ENCODE data around the gene IMPDH2. TPM values are rescaled to one million over a fixed set of nuclear protein-coding genes. Genes with fewer than 3 reads are reported as not detected.
A peak's percentile ranks its signal among the peaks of the same experiment; 100 is the strongest.

IMPDH2 gene
- total and polyA plus RNA-seq, 2 donors (not counting 1 experiment from before 2014, with no cell fraction given) = 187 to 448 TPM

- TF ChIP-seq CTCF (conservative IDR thresholded peaks at IDR 0.05 in 1 of 2, IDR thresholded peaks at IDR 0.05 in 1 of 2; ENCODE audit: low read depth in 1 of 2, low read length in 2 of 2) (peak; percentile 53 to 65), EZH2 (IDR thresholded peaks at IDR 0.05; ENCODE audit: low read length, missing control alignments) (no peak)
- no peaks in the 10 kb centered on the region for H3K27me3 ChIP-seq (ENCODE audit: control insufficient read depth, insufficient read depth, low read length)
- no peak overlapping the region for H3K4me3 ChIP-seq (replicated peaks in 1 of 4; ENCODE audit: control extremely low read depth in 1 of 4, insufficient read depth in 1 of 4, low read depth in 3 of 4, low read length in 4 of 4)
- no peak overlapping the region for H3K4me2 ChIP-seq (ENCODE audit: extremely low read depth, insufficient read depth, low read length)
- no peak overlapping the region for H2AFZ ChIP-seq (ENCODE audit: low read length)
- no peak overlapping the region for H3K9ac ChIP-seq (ENCODE audit: insufficient read depth, low read length)
- H3K4me1 ChIP-seq (ENCODE audit: control insufficient read depth, extremely low read depth, insufficient read depth, low read length) = peaks cover 4% of the 10 kb centered on the region
- peaks cover 37% of the 10 kb centered on the region for H3K36me3 ChIP-seq (ENCODE audit: control insufficient read depth, insufficient read depth, low read length)
- H3K27ac ChIP-seq (ENCODE audit: insufficient read depth, low read length) = no peak overlapping the region
- H3K9me3 ChIP-seq (ENCODE audit: control insufficient read depth, insufficient read depth, low read depth, low read length) = no peaks in the 10 kb centered on the region
- peaks cover 36% of the 10 kb centered on the region for H3K79me2 ChIP-seq (ENCODE audit: control insufficient read depth, insufficient read depth, low read length)
- DNase-seq (ENCODE audit: low read depth in 2 of 2) = no peak
- H4K20me1 ChIP-seq (ENCODE audit: control insufficient read depth, extremely low read depth, insufficient read depth, low read length) = no peaks in the 10 kb centered on the region
Observed at GRCh38 chr3:49013738-49014660, 15.2 kb downstream of the IMPDH2 start.

DNA sequence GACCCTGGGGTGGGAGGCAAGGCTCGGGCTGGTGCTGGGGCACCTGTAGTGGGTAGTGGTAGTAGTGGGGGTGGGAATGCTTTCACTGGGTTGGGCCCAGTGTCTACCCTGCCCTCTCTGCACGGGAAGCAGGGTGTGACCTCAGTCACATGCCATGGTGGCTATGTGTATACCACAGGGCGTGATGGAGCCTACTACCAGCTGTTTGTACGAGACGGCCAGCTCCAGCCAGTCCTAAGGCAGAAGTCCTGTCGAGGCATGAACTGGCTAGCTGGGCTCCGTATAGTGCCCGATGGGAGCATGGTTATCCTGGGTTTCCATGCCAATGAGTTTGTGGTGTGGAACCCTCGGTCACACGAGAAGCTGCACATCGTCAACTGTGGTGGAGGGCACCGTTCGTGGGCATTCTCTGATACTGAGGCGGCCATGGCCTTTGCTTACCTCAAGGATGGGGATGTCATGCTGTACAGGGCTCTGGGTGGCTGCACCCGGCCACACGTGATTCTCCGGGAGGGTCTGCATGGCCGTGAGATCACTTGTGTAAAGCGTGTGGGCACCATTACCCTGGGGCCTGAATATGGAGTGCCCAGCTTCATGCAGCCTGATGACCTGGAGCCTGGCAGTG lies 16.0 kb downstream of the IMPDH2 start:
- Histone ChIP-seq H3K27ac (ENCODE audit: insufficient read depth, low read length) (no peak overlapping the region), H3K27me3 (ENCODE audit: control insufficient read depth, insufficient read depth, low read length) (no peaks in the 10 kb centered on the region), H4K20me1 (ENCODE audit: control insufficient read depth, extremely low read depth, insufficient read depth, low read length) (no peaks in the 10 kb centered on the region), H3K79me2 (ENCODE audit: control insufficient read depth, insufficient read depth, low read length) (peaks cover 40% of the 10 kb centered on the region), H3K4me3 (replicated peaks in 1 of 4; ENCODE audit: control extremely low read depth in 1 of 4, insufficient read depth in 1 of 4, low read depth in 3 of 4, low read length in 4 of 4) (no peak overlapping the region), H3K36me3 (ENCODE audit: control insufficient read depth, insufficient read depth, low read length) (peaks cover 37% of the 10 kb centered on the region), H3K4me1 (ENCODE audit: control insufficient read depth, extremely low read depth, insufficient read depth, low read length) (peaks cover 6% of the 10 kb centered on the region), H2AFZ (ENCODE audit: low read length) (no peak overlapping the region), H3K9ac (ENCODE audit: insufficient read depth, low read length) (no peak overlapping the region), H3K4me2 (ENCODE audit: extremely low read depth, insufficient read depth, low read length) (no peak overlapping the region), H3K9me3 (ENCODE audit: control insufficient read depth, insufficient read depth, low read depth, low read length) (no peaks in the 10 kb centered on the region)
- no peak for TF ChIP-seq CTCF (conservative IDR thresholded peaks at IDR 0.05 in 1 of 2, IDR thresholded peaks at IDR 0.05 in 1 of 2; ENCODE audit: low read depth in 1 of 2, low read length in 2 of 2)
- TF ChIP-seq EZH2 (IDR thresholded peaks at IDR 0.05; ENCODE audit: low read length, missing control alignments) = no peak
- no peak for DNase-seq (ENCODE audit: low read depth in 2 of 2)

GRCh38 chr3:49012441-49013017 lies 16.7 kb downstream of the IMPDH2 start:
- no peak for TF ChIP-seq CTCF (conservative IDR thresholded peaks at IDR 0.05 in 1 of 2, IDR thresholded peaks at IDR 0.05 in 1 of 2; ENCODE audit: low read depth in 1 of 2, low read length in 2 of 2)
- no peak for TF ChIP-seq EZH2 (IDR thresholded peaks at IDR 0.05; ENCODE audit: low read length, missing control alignments)
- Histone ChIP-seq H4K20me1 (ENCODE audit: control insufficient read depth, extremely low read depth, insufficient read depth, low read length) (no peaks in the 10 kb centered on the region), H3K27ac (ENCODE audit: insufficient read depth, low read length) (no peak overlapping the region), H3K27me3 (ENCODE audit: control insufficient read depth, insufficient read depth, low read length) (no peaks in the 10 kb centered on the region), H2AFZ (ENCODE audit: low read length) (no peak overlapping the region), H3K79me2 (ENCODE audit: control insufficient read depth, insufficient read depth, low read length) (peaks cover 42% of the 10 kb centered on the region), H3K36me3 (ENCODE audit: control insufficient read depth, insufficient read depth, low read length) (peaks cover 37% of the 10 kb centered on the region), H3K4me1 (ENCODE audit: control insufficient read depth, extremely low read depth, insufficient read depth, low read length) (peaks cover 6% of the 10 kb centered on the region), H3K4me3 (replicated peaks in 1 of 4; ENCODE audit: control extremely low read depth in 1 of 4, insufficient read depth in 1 of 4, low read depth in 3 of 4, low read length in 4 of 4) (no peak overlapping the region), H3K9me3 (ENCODE audit: control insufficient read depth, insufficient read depth, low read depth, low read length) (no peaks in the 10 kb centered on the region), H3K4me2 (ENCODE audit: extremely low read depth, insufficient read depth, low read length) (no peak overlapping the region), H3K9ac (ENCODE audit: insufficient read depth, low read length) (no peak overlapping the region)
- no peak for DNase-seq (ENCODE audit: low read depth in 2 of 2)
